ENCODE measurements around the gene EPHB4.

GRCh38 chr7:100847360-100847759 is 20.0 kb upstream of the EPHB4 start:
- no peak for TF ChIP-seq REST (IDR thresholded peaks at IDR 0.05; ENCODE audit: unreplicated experiment)
- TF ChIP-seq POLR2AphosphoS5 (IDR thresholded peaks at IDR 0.05; ENCODE audit: low read depth) = no peak
- TF ChIP-seq CTCF (conservative IDR thresholded peaks at IDR 0.05; ENCODE audit: low read depth in 2 of 2) = no peak

Data from GM23338 (cell line).